AG04450 (cell line): Measurements from ENCODE around the gene MMP11. TPM values are rescaled to one million over a fixed set of nuclear protein-coding genes. Genes with fewer than 3 reads are reported as not detected.

ENCODE experiments used
- CTCF ChIA-PET: fragments of 300-600, 350-600 bp; formaldehyde crosslinking; extraction: SDS; loops from one replicate; lab custom pipeline; 2022; ENCODE audit warnings: antibody characterized with exemption, inconsistent platforms; lab: Charles Lee
- POLR2A ChIA-PET: fragments of 350-600 bp; formaldehyde crosslinking; extraction: SDS; loops from one replicate; lab custom pipeline; 2021; ENCODE audit warnings: antibody characterized with exemption, inconsistent platforms; lab: Yijun Ruan, JAX
- DNase-seq: peaks from one replicate; pipeline ENCODE4 v3.0.0-alpha.2; 2011; ENCODE audit warnings: low read depth, low spot score
- H3K27ac ChIP-seq: one replicate; pipeline ENCODE4 v1.5.1; 2012; ENCODE audit warnings: low read depth, low read length, control low read depth
- H3K27me3 ChIP-seq: one replicate; pipeline ENCODE4 v1.6.0; 2012; ENCODE audit warnings: low read length; ENCODE audit not compliant: control insufficient read depth, insufficient read depth
- H3K4me3 ChIP-seq: 2 replicates; pipeline ENCODE4 v1.5.1; 2011; ENCODE audit warnings: mild to moderate bottlenecking, low read depth, low read length, control low read depth
- H3K9me3 ChIP-seq: 2 replicates; pipeline ENCODE4 v1.5.1; 2012; ENCODE audit warnings: low read length; ENCODE audit not compliant: control insufficient read depth, insufficient read depth
- polyA plus RNA-seq: library from polyadenylated mRNA; depleted of rRNA; stranded (reverse); fragments of >200 nt; gene quantifications from 2 replicates; pipeline ENCODE4 v1.2.3, GENCODE V29; 2011
- TF ChIP-seq, protein P1 (sequence below): IDR thresholded peaks from 2 replicates; pipeline ENCODE4 v1.5.1; 2011; ENCODE audit warnings: low read depth, low read length, control low read depth, inconsistent platforms

Gene MMP11
- polyA plus RNA-seq, 1 experiment: 5.7 TPM

DNA sequence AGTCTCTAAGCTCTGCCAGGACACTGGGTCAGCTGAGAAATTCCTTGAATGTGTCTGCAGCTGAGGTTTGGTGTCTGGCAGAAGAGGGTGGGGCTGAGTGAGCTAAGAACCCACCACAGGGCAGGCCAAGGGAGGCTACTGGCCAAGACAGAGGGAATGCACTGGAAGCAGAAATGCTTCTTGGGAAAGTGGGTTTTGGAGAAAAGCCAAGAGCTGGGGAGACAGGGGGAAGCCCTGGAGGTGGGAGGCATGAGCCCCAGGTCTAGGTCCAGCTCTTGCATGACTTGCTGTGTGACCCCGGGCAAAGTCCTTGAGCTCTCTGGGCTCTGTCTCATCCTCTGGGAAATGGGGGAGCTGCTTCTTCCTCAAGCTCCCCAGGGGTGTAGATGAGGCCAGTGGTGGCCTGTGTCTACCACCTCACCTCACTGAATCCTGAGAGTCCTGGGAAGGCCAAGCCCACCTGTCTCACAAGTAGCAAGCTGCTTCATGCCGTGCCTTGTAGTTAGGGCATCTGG lies 2.3 kb downstream of the MMP11 start:
- ChIA-PET CTCF (interaction anchor here (1.0 to 1.6 kb wide), 2 partner anchors 75 to 118 kb away, joined by 3 to 11 read pairs; no protein-coding TSS in a partner anchor), POLR2A (interaction anchor here (0.6 to 1.2 kb wide), 3 partner anchors 24 to 471 kb away, joined by 3 to 4 read pairs (median 3); partner anchors contain the start of gene ZNF70)
- H3K27ac ChIP-seq: no peak overlapping the region
- H3K4me3 ChIP-seq: no peak overlapping the region
- TF ChIP-seq, protein P1, sequence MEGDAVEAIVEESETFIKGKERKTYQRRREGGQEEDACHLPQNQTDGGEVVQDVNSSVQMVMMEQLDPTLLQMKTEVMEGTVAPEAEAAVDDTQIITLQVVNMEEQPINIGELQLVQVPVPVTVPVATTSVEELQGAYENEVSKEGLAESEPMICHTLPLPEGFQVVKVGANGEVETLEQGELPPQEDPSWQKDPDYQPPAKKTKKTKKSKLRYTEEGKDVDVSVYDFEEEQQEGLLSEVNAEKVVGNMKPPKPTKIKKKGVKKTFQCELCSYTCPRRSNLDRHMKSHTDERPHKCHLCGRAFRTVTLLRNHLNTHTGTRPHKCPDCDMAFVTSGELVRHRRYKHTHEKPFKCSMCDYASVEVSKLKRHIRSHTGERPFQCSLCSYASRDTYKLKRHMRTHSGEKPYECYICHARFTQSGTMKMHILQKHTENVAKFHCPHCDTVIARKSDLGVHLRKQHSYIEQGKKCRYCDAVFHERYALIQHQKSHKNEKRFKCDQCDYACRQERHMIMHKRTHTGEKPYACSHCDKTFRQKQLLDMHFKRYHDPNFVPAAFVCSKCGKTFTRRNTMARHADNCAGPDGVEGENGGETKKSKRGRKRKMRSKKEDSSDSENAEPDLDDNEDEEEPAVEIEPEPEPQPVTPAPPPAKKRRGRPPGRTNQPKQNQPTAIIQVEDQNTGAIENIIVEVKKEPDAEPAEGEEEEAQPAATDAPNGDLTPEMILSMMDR: no peak
- no peaks in the 10 kb centered on the region for H3K27me3 ChIP-seq
- H3K9me3 ChIP-seq: no peaks in the 10 kb centered on the region; the same call in 1 of the 2 replicates
- no peak for DNase-seq

DNA sequence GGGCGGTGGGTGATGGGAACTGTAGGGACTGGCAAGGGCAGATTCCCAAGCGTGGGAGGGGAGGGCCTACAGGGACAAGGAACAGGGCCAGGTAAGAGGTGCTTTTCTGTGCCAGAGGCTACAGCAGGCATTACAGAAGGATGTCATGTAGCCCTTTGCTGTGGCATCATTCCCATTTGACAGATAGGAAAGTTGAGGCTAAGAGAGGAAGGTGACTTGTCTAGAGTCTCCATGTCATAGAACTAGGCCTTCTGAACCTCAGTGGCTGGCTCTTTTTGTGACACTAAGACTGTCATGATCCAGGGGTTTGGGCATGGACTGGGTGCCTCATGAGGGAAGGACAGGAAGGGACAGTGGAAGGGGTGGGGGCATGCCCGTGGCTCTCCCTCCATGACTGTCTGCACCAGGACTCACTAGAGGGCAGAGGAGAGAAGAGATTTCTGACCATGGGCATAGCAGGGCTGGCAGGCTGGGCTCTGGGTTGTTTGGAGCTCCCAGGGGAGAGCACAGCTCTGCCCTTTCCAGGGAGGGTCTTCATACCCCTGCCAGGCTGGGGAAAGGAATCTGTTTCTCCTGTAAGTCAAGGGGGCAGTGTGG lies 3.2 kb downstream of the MMP11 start:
- TF ChIP-seq, protein P1: no peak
- no peak for DNase-seq
- Histone ChIP-seq H3K9me3 (no peaks in the 10 kb centered on the region; the same call in 1 of the 2 replicates), H3K27me3 (no peaks in the 10 kb centered on the region), H3K4me3 (no peak overlapping the region), H3K27ac (no peak overlapping the region)
- ChIA-PET POLR2A (interaction anchor here (0.6 kb wide), 1 partner anchor 472 kb away, joined by 3 read pairs; no protein-coding TSS in a partner anchor), CTCF (interaction anchor here (1.6 kb wide), 1 partner anchor 74 kb away, joined by 11 read pairs; no protein-coding TSS in a partner anchor)

DNA sequence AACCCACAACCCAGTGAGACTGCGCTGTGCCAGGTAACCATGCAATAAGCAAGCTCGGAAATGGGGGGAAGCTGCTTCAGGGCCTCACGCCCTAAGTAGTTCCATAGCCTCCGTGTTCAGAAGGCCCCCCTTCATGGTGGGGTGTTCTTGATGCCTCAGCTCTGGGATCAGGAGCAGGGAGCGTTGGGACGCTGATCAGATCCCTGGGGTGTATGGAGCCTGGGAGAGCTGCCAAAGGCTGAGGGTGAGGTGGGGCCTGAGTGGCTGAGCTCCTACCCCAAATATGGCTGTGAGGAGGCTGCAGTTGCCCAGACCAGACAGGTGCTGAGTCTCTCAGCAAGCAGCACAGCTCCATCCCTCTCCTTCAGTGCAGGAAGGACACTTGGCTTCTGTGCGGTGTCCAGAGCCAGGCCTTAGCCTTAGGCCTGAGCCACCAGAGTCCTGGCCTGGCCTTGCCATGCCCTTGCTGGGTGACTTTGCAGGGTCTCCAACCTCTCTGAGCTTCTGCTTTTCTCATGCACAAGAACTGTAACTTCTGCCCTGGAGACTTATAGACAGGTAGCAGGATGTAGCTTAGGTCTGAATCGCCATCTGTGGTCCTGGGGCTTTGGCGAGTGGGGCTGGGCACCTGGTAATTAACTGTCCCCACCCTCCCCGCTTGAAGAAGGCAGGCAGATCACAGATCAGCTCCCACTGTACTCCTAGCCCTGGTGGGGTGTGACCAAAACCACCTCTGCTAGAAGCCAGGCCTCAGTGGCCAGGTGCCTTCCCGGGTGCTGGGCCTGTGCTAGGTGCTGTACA lies 5.3 kb downstream of the MMP11 start:
- CTCF ChIA-PET: interaction anchor here (1.1 to 1.5 kb wide), 2 partner anchors 9 to 10 kb away, joined by 3 read pairs; partner anchors contain the start of gene CHCHD10
- TF ChIP-seq, protein P1: no peak
- POLR2A ChIA-PET: interaction anchor here (0.7 to 1.5 kb wide), 2 partner anchors 9 to 15 kb away, joined by 3 to 5 read pairs; partner anchors contain the start of gene SMARCB1
- Histone ChIP-seq H3K4me3 (no peak overlapping the region), H3K9me3 (no peaks in the 10 kb centered on the region; the same call in 1 of the 2 replicates), H3K27me3 (no peaks in the 10 kb centered on the region), H3K27ac (no peak overlapping the region)
- no peak for DNase-seq

DNA sequence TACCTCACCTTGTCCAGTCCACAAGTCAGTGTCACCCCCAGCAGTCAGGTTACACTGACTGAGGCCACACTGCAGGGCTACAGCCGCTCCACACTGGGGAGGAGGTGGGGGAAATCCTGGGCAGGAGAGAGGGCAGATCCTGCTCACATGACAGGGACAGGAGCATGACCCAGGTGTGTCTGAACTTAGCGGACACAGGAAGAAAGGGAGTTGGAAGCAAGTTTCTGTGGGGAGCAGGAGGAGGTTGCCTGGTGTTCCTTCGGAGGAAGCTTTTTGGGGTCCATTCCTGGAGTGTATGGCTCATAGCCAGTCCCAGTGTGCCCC lies 5.9 kb downstream of the MMP11 start:
- Histone ChIP-seq H3K27ac (no peak overlapping the region), H3K9me3 (no peaks in the 10 kb centered on the region; the same call in 1 of the 2 replicates), H3K4me3 (no peak overlapping the region), H3K27me3 (no peaks in the 10 kb centered on the region)
- POLR2A ChIA-PET: interaction anchor here (1.5 kb wide), 1 partner anchor 14 kb away, joined by 3 read pairs; no protein-coding TSS in a partner anchor
- CTCF ChIA-PET: interaction anchor here (1.1 kb wide), 1 partner anchor 10 kb away, joined by 3 read pairs; no protein-coding TSS in a partner anchor
- TF ChIP-seq, protein P1: no peak
- DNase-seq: no peak
